Measurements from ENCODE around the gene CD58. TPM values are rescaled to one million over a fixed set of nuclear protein-coding genes. Genes with fewer than 3 reads are reported as not detected.
"Not testable (repeated sequence)": the region's sequence is repeated elsewhere in the genome, so short reads cannot be mapped to it uniquely, and the experiment has no call there.

The CD58 gene, protein sequence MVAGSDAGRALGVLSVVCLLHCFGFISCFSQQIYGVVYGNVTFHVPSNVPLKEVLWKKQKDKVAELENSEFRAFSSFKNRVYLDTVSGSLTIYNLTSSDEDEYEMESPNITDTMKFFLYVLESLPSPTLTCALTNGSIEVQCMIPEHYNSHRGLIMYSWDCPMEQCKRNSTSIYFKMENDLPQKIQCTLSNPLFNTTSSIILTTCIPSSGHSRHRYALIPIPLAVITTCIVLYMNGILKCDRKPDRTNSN
- total RNA-seq (10 to 100 TPM; 17.2 to 41.1 (median 26.5) TPM), polyA plus RNA-seq (10 to 100 TPM; 32.8 to 44.3 TPM)
- long read RNA-seq, donor 1, transcript CD58-202 (6 exons, 1,098 nt): major isoform, 29 of 39 reads
- long read RNA-seq, donor 1, partial matches to known transcripts: 1 of 39 reads
- long read RNA-seq, donor 1, other reads (novel, unspliced or antisense): 4 of 39 reads
- long read RNA-seq, donor 2, transcript CD58-202 (6 exons, 1,098 nt): major isoform, 38 of 52 reads
- long read RNA-seq, donor 2, partial matches to known transcripts: 2 of 52 reads
- long read RNA-seq, donor 2, other reads (novel, unspliced or antisense): 4 of 52 reads
- long read RNA-seq, donor 3, transcript CD58-202 (6 exons, 1,098 nt): major isoform, 33 of 64 reads
- long read RNA-seq, donor 3, transcript CD58-201 (4 exons, 892 nt): minor isoform, 19 of 64 reads
- long read RNA-seq, donor 3, partial matches to known transcripts: 1 of 64 reads
- long read RNA-seq, donor 3, other reads (novel, unspliced or antisense): 5 of 64 reads

DNA sequence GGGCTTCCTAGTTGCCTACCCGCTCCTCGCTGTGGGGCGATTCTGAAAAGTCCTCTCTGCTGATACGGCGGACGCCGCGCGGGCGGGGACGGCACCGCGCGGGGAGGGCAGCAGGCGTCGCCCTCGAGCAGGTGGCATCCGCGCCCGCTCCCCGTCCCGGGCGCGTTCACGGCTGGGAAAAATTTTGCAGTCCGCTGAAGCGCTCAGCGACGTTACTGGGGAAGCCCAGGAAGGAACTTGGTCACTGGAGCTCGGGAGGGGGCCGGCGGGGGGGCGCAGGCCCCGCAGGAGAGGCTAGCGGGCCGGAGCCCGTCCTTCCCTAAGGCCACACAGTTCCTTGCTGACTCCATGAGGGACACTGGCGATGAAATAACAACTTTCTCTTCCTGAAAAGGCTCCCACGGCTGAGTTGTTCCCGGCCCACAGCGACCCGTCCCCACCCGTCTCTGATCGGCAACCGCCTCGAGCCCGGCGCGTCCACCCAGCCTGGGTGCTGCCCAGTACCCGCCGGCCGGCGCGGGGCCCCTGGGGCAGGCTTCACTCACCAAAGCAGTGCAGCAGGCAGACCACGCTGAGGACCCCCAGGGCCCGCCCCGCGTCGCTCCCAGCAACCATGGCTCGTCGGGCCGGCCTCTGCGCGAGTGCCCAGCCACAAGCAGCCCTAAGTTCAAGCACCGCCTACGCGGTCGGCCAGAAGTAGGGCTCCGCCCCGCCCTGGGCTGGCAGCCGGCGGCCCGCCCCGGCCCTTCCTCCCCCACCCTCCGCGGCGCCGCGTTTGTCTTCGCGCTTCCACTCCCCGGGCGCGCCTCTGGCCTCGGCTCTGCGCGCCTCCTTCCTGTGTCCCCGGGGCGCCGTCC is at the start of gene CD58:
CD58 (minus strand) TSS at position 669 of the 857 bp plus-strand sequence; CDS start at position 615, 54 bp downstream.
- intact Hi-C loops (cut with DNase I): loop anchor here (1.0 to 10.0 kb wide), 10 partner anchors 97 to 552 kb away; partner anchors contain the start of genes IGSF3 (in 1 of the 10) and TRIM45 (in 1 of the 10)
- Histone ChIP-seq H3K27me3 (no peaks in the 10 kb centered on the region), H3K4me1 (peaks cover 15 to 81% (median 61%) of the 10 kb centered on the region in 9 donors), H3K27ac (peak within 1 kb of the TSS; percentile 91 to 100 (median 98)), H3K9me3 (no peaks in the 10 kb centered on the region), H3K4me3 (peak within 1 kb of the TSS; percentile 67 to 97 (median 88)), H3K36me3 (no peaks in the 10 kb centered on the region)
- ATAC-seq: peak; percentile 92 to 96 (median 92)
- 1% methylated on average over 86 to 90 of the region's 90 CpGs for WGBS, 2 donors
- peak; percentile 92 to 93 for DNase-seq
- TF ChIP-seq, protein P1, sequence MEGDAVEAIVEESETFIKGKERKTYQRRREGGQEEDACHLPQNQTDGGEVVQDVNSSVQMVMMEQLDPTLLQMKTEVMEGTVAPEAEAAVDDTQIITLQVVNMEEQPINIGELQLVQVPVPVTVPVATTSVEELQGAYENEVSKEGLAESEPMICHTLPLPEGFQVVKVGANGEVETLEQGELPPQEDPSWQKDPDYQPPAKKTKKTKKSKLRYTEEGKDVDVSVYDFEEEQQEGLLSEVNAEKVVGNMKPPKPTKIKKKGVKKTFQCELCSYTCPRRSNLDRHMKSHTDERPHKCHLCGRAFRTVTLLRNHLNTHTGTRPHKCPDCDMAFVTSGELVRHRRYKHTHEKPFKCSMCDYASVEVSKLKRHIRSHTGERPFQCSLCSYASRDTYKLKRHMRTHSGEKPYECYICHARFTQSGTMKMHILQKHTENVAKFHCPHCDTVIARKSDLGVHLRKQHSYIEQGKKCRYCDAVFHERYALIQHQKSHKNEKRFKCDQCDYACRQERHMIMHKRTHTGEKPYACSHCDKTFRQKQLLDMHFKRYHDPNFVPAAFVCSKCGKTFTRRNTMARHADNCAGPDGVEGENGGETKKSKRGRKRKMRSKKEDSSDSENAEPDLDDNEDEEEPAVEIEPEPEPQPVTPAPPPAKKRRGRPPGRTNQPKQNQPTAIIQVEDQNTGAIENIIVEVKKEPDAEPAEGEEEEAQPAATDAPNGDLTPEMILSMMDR (IDR thresholded peaks at IDR 0.05): peak; percentile 57 to 85 (median 70)

DNA sequence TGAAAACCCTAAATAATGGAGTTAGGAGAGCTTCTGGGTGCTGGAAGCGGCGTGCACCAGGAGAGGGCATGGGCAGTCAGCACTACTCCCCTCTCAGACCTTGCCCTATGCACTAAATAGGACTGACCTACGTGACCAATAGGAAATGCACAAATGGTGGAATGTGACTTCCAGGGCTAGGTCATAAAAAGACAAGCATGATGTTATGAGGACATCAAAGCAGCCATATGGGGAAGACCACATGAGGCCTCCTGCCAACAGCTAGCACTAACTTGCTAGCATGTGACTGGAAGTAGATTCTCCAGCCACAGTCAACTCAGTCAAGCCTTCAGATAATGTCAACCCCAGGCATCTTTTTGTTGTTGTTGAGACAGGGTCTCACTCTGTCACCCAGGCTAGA is 49.6 kb upstream of the CD58 start:
- DNase-seq; intact Hi-C loops (cut with DNase I); H3K27ac ChIP-seq; H3K36me3 ChIP-seq; ATAC-seq; H3K4me3 ChIP-seq; H3K27me3 ChIP-seq: not testable (repeated sequence)
- peaks cover 0 to 10% (median 0%) of the 10 kb centered on the region in 11 donors for H3K9me3 ChIP-seq
- 97 to 100% methylated on average over 3 of the region's 3 CpGs for WGBS, 2 donors
- H3K4me1 ChIP-seq: peaks cover 0 to 14% (median 0%) of the 10 kb centered on the region in 9 donors

DNA sequence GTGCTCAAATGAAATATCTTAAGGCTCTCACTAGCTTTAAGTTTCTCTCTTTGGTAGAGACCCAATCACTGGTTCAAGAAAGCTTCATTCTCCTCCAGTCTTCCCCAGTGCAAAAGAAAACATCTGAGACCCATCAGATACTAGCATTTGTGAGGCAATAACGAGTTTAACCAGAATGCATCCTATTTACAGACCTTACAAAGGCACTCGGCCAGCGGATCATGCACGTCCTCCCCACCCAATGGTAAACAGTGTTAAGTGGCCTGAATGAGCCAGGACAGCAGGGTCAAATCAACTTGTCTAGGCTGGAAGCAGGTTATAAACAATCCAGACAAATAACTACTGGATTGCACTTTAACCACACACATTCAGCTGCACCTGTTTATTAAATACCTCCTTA is 48.3 kb upstream of the CD58 start:
- peaks cover 0 to 14% (median 0%) of the 10 kb centered on the region in 9 donors for H3K4me1 ChIP-seq
- intact Hi-C loops (cut with DNase I); H3K27ac ChIP-seq; H3K27me3 ChIP-seq; ATAC-seq; DNase-seq; H3K4me3 ChIP-seq; H3K36me3 ChIP-seq: not testable (repeated sequence)
- peaks cover 0 to 10% (median 0%) of the 10 kb centered on the region in 11 donors for H3K9me3 ChIP-seq
- WGBS, 2 donors: 21 to 41% methylated on average over 4 of the region's 4 CpGs

DNA sequence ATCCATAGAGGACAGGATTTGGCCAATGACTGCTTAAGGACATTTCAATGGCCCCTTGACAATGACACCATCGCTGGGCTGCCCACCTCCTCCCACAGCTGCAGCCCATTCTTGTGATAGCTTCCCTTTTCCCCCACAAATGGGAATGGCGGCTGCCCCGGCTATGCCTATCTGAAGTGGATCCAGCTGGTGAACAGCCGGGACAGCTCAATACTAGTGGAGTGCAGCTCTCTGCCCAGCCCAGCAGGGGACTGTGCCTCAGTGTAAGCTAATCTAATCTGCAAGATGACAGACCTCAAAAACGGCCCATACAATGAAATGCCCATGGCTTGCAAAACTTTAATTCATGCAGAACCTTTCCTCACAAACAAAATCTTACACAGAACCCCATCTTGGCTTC is 47.0 kb upstream of the CD58 start:
- peak in 1 of 2 donors; percentile 22 for DNase-seq

DNA sequence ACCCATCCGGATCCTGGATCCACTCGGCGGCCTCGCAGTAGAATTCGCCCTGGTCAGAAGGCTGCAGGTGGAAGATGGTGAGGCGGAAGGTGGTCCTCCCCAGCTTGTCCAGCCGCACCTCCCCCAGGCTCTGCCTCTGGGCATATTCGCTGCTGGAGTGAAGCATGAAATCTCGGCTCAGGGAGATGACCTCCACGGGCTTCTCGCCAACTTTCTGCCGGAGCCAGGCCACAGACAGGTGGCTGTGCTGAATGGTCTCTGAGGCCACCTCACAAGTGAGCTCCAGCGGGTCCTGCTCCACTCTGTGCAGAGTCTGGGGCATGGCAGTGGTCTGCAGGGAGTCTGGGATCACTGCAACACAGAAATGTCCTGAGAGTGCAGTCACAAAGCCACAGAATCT is 43.0 kb upstream of the CD58 start:
- H3K36me3 ChIP-seq; intact Hi-C loops (cut with DNase I); H3K9me3 ChIP-seq; H3K4me1 ChIP-seq; H3K27me3 ChIP-seq; H3K27ac ChIP-seq; H3K4me3 ChIP-seq: not testable (repeated sequence)
- ATAC-seq (peak in 3 of 8 donors; percentile 16 to 35 (median 31)), DNase-seq (peak in 1 of 2 donors; percentile 41)
- 76 to 84% methylated on average over 13 of the region's 13 CpGs for WGBS, 2 donors

More for the DNA sequence above, 47.0 kb upstream of the CD58 start:
- H3K4me3 ChIP-seq; H3K27ac ChIP-seq; H3K27me3 ChIP-seq; intact Hi-C loops (cut with DNase I); ATAC-seq; H3K36me3 ChIP-seq: not testable (repeated sequence)
- Histone ChIP-seq H3K4me1 (peaks cover 0 to 14% (median 0%) of the 10 kb centered on the region in 9 donors), H3K9me3 (peaks cover 0 to 10% (median 0%) of the 10 kb centered on the region in 11 donors)
- TF ChIP-seq, protein P1 (IDR thresholded peaks at IDR 0.05): peak in 1 of 9 donors; percentile 23
- 43 to 44% methylated on average over 5 of the region's 5 CpGs for WGBS, 2 donors

DNA sequence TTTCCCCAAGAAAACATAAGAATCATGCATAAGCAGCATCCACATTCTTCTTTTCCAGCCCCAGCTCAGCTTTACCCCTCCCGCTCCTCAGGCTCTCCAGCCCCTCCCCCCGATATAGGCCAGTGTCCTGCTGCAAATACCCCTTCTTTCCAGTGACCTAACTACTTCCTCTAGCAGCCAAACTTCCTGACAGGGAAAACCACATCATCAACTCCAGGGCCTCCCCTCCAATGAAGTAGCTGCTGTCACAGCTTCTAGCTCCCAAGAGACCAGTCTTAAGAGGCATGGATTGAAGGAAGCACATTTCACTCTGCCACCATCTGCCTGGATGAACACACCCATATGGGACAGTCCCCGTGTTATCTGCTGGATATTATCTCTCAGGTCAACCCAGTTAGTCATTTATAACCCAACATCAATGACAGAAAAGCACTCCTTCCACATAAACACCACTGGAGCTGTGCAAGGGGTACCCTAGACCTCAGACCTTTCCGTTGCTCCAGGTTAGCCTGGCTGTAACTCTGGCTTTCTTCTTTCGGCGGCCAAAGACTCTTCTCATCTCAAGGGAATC is 39.1 kb upstream of the CD58 start:
- H3K27ac ChIP-seq; H3K9me3 ChIP-seq; H3K4me3 ChIP-seq; ATAC-seq; DNase-seq; intact Hi-C loops (cut with DNase I); H3K27me3 ChIP-seq; H3K4me1 ChIP-seq; H3K36me3 ChIP-seq: not testable (repeated sequence)
- WGBS, 2 donors: 78 to 85% methylated on average over 6 of the region's 6 CpGs

DNA sequence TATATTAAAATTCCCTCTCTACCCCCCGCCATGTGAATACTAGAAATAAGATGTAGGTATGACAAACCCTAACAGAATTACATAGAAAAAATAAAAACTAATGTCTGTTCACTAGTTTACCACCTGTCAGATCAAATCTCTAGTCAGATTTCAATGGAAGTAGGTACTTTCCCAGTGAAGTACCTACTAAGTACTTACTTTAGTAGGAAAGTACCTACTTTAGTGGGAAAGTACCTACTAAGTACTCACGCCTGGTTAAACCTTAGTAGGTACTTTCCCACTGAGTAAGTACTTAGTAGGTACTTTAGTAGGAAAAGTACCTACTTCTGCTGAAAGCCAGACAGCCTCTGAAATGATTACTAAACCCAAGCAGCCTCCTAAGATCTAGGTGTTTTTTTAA is 38.0 kb upstream of the CD58 start:
- DNase-seq; H3K9me3 ChIP-seq; H3K27me3 ChIP-seq; H3K4me1 ChIP-seq; intact Hi-C loops (cut with DNase I); H3K4me3 ChIP-seq; ATAC-seq; H3K36me3 ChIP-seq; H3K27ac ChIP-seq: not testable (repeated sequence)
- 92 to 93% methylated on average over 2 of the region's 2 CpGs for WGBS, 2 donors

DNA sequence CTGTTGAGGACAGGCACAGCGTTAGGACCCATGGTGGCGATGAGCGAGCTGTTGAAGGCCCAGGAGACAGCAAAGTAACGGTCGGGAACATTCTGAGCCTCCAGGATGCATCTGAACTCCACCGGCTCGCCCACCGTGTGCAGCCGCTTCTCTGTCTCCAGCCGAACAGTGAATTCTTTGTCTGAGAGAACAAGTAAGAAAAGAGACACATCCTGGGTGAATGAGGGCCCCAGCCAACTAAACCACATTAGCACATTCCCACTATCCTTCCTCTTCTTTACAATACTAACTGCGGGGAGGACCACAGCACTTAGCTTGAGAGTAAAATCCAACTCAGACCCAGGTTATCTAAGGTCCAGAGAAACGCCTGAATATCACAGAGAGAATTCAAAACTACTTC is 37.3 kb upstream of the CD58 start:
- DNase-seq; intact Hi-C loops (cut with DNase I); H3K9me3 ChIP-seq; ATAC-seq; H3K4me1 ChIP-seq; H3K4me3 ChIP-seq; H3K27ac ChIP-seq; H3K27me3 ChIP-seq; H3K36me3 ChIP-seq: not testable (repeated sequence)
- 84 to 89% methylated on average over 8 to 12 of the region's 12 CpGs for WGBS, 2 donors
